IMR-90 (cell line): ENCODE measurements around the gene UNC5B. TPM values are rescaled to one million over a fixed set of nuclear protein-coding genes. Genes with fewer than 3 reads are reported as not detected.

Source experiments
- ATAC-seq: fragments of 200-7000 bp; cut with Tn5 transposase; 2 replicates; pipeline ENCODE4 v1.9.1; 2020; ENCODE audit warnings: low read depth, mild to moderate bottlenecking, moderate library complexity
- BruUV-seq: library from RNA; stranded (reverse); fragments of 400-500 nt; replicated peaks from 2 replicates; lab custom pipeline; 2021; lab: Mats Ljungman, UMichigan
- CTCF ChIA-PET: fragments of 300-600 bp; formaldehyde crosslinking; extraction: SDS; loops from one replicate; lab custom pipeline; 2021; ENCODE audit warnings: antibody characterized with exemption; lab: Yijun Ruan, JAX
- POLR2A ChIA-PET: fragments of 300-600 bp; sonication (Branson Sonifier 250); formaldehyde crosslinking; loops from one replicate; lab custom pipeline; 2022; ENCODE audit warnings: antibody characterized with exemption; ENCODE audit not compliant: unreplicated experiment; lab: Charles Lee
- DNase-seq: peaks from one replicate; pipeline ENCODE4 v3.0.0; 2013
- H2AFZ ChIP-seq: replicated peaks from 2 replicates; pipeline ENCODE3; 2013; ENCODE audit warnings: low read length, mild to moderate bottlenecking; ENCODE audit not compliant: poor library complexity
- H2AK5ac ChIP-seq: 2 replicates; pipeline ENCODE4 v1.6.1; 2013; ENCODE audit warnings: low read depth, low read length, inconsistent platforms
- H2AK9ac ChIP-seq: replicated peaks from 2 replicates; pipeline ENCODE3; 2013; ENCODE audit warnings: mild to moderate bottlenecking, low read depth, low read length, moderate library complexity; ENCODE audit not compliant: poor library complexity
- H2BK120ac ChIP-seq: 2 replicates; pipeline ENCODE4 v1.6.1; 2013; ENCODE audit warnings: low read depth, low read length, inconsistent platforms
- H2BK15ac ChIP-seq: 3 replicates; pipeline ENCODE4 v1.6.1; 2013; ENCODE audit warnings: low read depth, low read length, inconsistent platforms
- H2BK20ac ChIP-seq: 2 replicates; pipeline ENCODE4 v1.6.1; 2013; ENCODE audit warnings: low read depth, mild to moderate bottlenecking, inconsistent platforms, low read length, moderate library complexity
- H2BK5ac ChIP-seq: 2 replicates; pipeline ENCODE4 v1.6.1; 2013; ENCODE audit warnings: mild to moderate bottlenecking, low read depth, low read length, inconsistent platforms; ENCODE audit not compliant: poor library complexity, severe bottlenecking
- H3K14ac ChIP-seq: replicated peaks from 2 replicates; pipeline ENCODE4 v1.6.1; 2013; ENCODE audit warnings: low read depth, low read length, inconsistent platforms
- H3K18ac ChIP-seq: 2 replicates; pipeline ENCODE4 v1.6.1; 2013; ENCODE audit warnings: low read depth, low read length, control low read depth
- H3K23ac ChIP-seq: 2 replicates; pipeline ENCODE4 v1.6.1; 2013; ENCODE audit warnings: low read depth, low read length, inconsistent platforms
- H3K27ac ChIP-seq: 2 replicates; pipeline ENCODE4 v1.5.1; 2013; ENCODE audit warnings: mild to moderate bottlenecking, control low read depth, low read length; ENCODE audit not compliant: insufficient read depth
- H3K27me3 ChIP-seq: 2 replicates; pipeline ENCODE4 v1.6.1; 2013; ENCODE audit warnings: low read length; ENCODE audit not compliant: control insufficient read depth, insufficient read depth
- H3K36me3 ChIP-seq: 2 replicates; pipeline ENCODE4 v1.6.1; 2013; ENCODE audit warnings: low read length, mixed read lengths; ENCODE audit not compliant: control insufficient read depth, insufficient read depth
- H3K4ac ChIP-seq: 2 replicates; pipeline ENCODE4 v1.6.1; 2013; ENCODE audit warnings: low read depth, low read length, inconsistent platforms
- H3K4me1 ChIP-seq: 2 replicates; pipeline ENCODE4 v1.6.1; 2013; ENCODE audit warnings: low read length, mixed read lengths; ENCODE audit not compliant: control insufficient read depth, insufficient read depth
- H3K4me2 ChIP-seq: 2 replicates; pipeline ENCODE4 v1.6.1; 2013; ENCODE audit warnings: low read depth, mild to moderate bottlenecking, control low read depth, low read length, moderate library complexity
- H3K4me3 ChIP-seq: 2 replicates; pipeline ENCODE4 v1.5.1; 2013; ENCODE audit warnings: low read depth, mild to moderate bottlenecking, control low read depth, low read length, moderate library complexity; ENCODE audit not compliant: insufficient read depth
- H3K56ac ChIP-seq: 2 replicates; pipeline ENCODE4 v1.6.1; 2013; ENCODE audit warnings: low read length, inconsistent platforms; ENCODE audit not compliant: insufficient read depth; ENCODE audit errors: extremely low read depth
- H3K79me1 ChIP-seq, 2 experiments: 2 replicates each; pipeline ENCODE4 v1.6.1; 2013; ENCODE audit warnings: low read length in 2 of 2, inconsistent platforms in 1 of 2, low read depth in 1 of 2
- H3K9ac ChIP-seq: 2 replicates; pipeline ENCODE4 v1.6.1; 2013; ENCODE audit warnings: low read depth, low read length, control low read depth
- H3K9me1 ChIP-seq: 2 replicates; pipeline ENCODE4 v1.6.1; 2013; ENCODE audit warnings: low read length, inconsistent platforms; ENCODE audit not compliant: insufficient read depth
- H3K9me3 ChIP-seq: 2 replicates; pipeline ENCODE4 v1.6.1; 2013; ENCODE audit warnings: low read length; ENCODE audit not compliant: control insufficient read depth, insufficient read depth
- H4K20me1 ChIP-seq: 2 replicates; pipeline ENCODE4 v1.6.1; 2013; ENCODE audit warnings: low read length, inconsistent platforms; ENCODE audit not compliant: insufficient read depth
- H4K5ac ChIP-seq: 2 replicates; pipeline ENCODE4 v1.6.1; 2013; ENCODE audit warnings: mild to moderate bottlenecking, low read depth, low read length, control low read depth
- H4K8ac ChIP-seq, 2 experiments: 2 replicates each; pipeline ENCODE4 v1.6.1; 2013; ENCODE audit warnings: low read depth in 2 of 2, low read length in 2 of 2, control low read depth in 1 of 2, inconsistent platforms in 1 of 2
- H4K91ac ChIP-seq: 2 replicates; pipeline ENCODE4 v1.6.1; 2013; ENCODE audit warnings: low read depth, low read length, inconsistent platforms; ENCODE audit not compliant: insufficient read depth
- BHLHE40 ChIP-seq: fragments of 150-350 bp; IDR thresholded peaks from 2 replicates; pipeline ENCODE4 v1.6.1; 2016; ENCODE audit warnings: mild to moderate bottlenecking, low read depth, low read length
- CEBPB ChIP-seq: IDR thresholded peaks from 2 replicates; pipeline ENCODE4 v1.6.1; 2012; ENCODE audit warnings: low read depth, low read length, improper control_type of control experiment
- CHD1 ChIP-seq: IDR thresholded peaks from 2 replicates; pipeline ENCODE4 v1.6.1; 2012; ENCODE audit warnings: low read depth, low read length, improper control_type of control experiment
- FOS ChIP-seq: fragments of 150-350 bp; IDR thresholded peaks from 2 replicates; pipeline ENCODE4 v1.6.1; 2016; ENCODE audit warnings: low read depth, low read length
- MAFK ChIP-seq: IDR thresholded peaks from 2 replicates; pipeline ENCODE4 v1.6.1; 2012; ENCODE audit warnings: low read depth, low read length, improper control_type of control experiment
- MXI1 ChIP-seq: IDR thresholded peaks from 2 replicates; pipeline ENCODE4 v1.6.1; 2012; ENCODE audit warnings: low read depth, mild to moderate bottlenecking, low read length, moderate library complexity, borderline replicate concordance
- NFE2L2 ChIP-seq: fragments of 150-350 bp; IDR thresholded peaks from 2 replicates; pipeline ENCODE4 v1.6.1; 2016; ENCODE audit warnings: low read depth, mild to moderate bottlenecking, low read length
- POLR2A ChIP-seq: IDR thresholded peaks from 2 replicates; pipeline ENCODE4 v1.6.1; 2012; ENCODE audit warnings: mild to moderate bottlenecking, low read depth, low read length
- RAD21 ChIP-seq: IDR thresholded peaks from 2 replicates; pipeline ENCODE4 v1.6.1; 2012; ENCODE audit warnings: low read length, improper control_type of control experiment
- RCOR1 ChIP-seq: IDR thresholded peaks from 2 replicates; pipeline ENCODE4 v1.6.1; 2012; ENCODE audit warnings: mild to moderate bottlenecking, low read length, improper control_type of control experiment; ENCODE audit not compliant: insufficient replicate concordance
- RFX5 ChIP-seq: IDR thresholded peaks from 2 replicates; pipeline ENCODE4 v1.8.0; 2012; ENCODE audit warnings: low read depth, mild to moderate bottlenecking, low read length, moderate library complexity
- USF2 ChIP-seq: fragments of 150-350 bp; IDR thresholded peaks from 2 replicates; pipeline ENCODE4 v1.6.1; 2017; ENCODE audit warnings: mild to moderate bottlenecking, antibody characterized with exemption, low read length, low read depth
- WGBS, 2 experiments: methylation state at CpG; one replicate each; pipeline versions ENCODE4 v1.1.5 to v1.1.7; 2013; ENCODE audit warnings: missing lambda C conversion rate in 2 of 2; ENCODE audit not compliant: insufficient read length in 1 of 2; ENCODE audit errors: extremely low coverage in 2 of 2; 5-methylcytosine and 5-hydroxymethylcytosine counted together
- dilution Hi-C: fragments of 300-500 bp; cut with HindIII; formaldehyde crosslinking; loops from one replicate; pipeline ENCODE4 v1.14.3; 2018; ENCODE audit warnings: low sequenced_read_pairs; ENCODE audit not compliant: unreplicated experiment
- in situ Hi-C: fragments of 300-500 bp; cut with MboI; formaldehyde crosslinking; loops from 3 replicates; pipeline ENCODE4 v1.14.3; 2019; ENCODE audit warnings: low sequenced_read_pairs, inconsistent platforms, mixed read lengths
- intact Hi-C: fragments of 100-400 bp; cut with micrococcal nuclease; formaldehyde crosslinking; loops from 2 replicates; pipeline ENCODE4 v1.10.0; 2022
- polyA plus RNA-seq, 3 experiments: library from polyadenylated mRNA; depleted of rRNA; stranded (reverse); fragments of >200 nt; gene quantifications; 2 replicates each; pipeline ENCODE4 v1.2.3, GENCODE V29; 2012; ENCODE audit warnings: low replicate concordance in 1 of 3
- total RNA-seq: library from RNA; depleted of rRNA; stranded (reverse); fragments of >200 nt; gene quantifications from 2 replicates; pipeline ENCODE4 v1.2.3, GENCODE V29; 2012
- TF ChIP-seq, protein P1 (sequence below): conservative IDR thresholded peaks from 2 replicates; pipeline ENCODE4 v1.5.1; 2012; ENCODE audit warnings: mild to moderate bottlenecking, low read depth, low read length, improper control_type of control experiment

Gene UNC5B
- total and polyA plus RNA-seq, 2 of the 4 experiments (the other 2 are of a cell fraction), result 1.6 to 4.2 TPM

GRCh38 chr10:71245420-71246325 lies 33.3 kb downstream of the UNC5B start:
- H4K5ac ChIP-seq, result peak overlapping the region; percentile 85
- H3K56ac ChIP-seq, result peak overlapping the region; percentile 73; the same call in 1 of the 2 replicates
- peak overlapping the region; percentile 95; the same call in 1 of the 3 replicates for H2BK15ac ChIP-seq
- H2AFZ ChIP-seq, result peak overlapping the region; percentile 24
- H3K27me3 ChIP-seq, result no peaks in the 10 kb centered on the region
- H2BK20ac ChIP-seq, result peak overlapping the region; percentile 98
- H3K9me3 ChIP-seq, result no peaks in the 10 kb centered on the region
- peak overlapping the region; percentile 92; the same call in 1 of the 2 replicates for H3K27ac ChIP-seq
- POLR2A ChIA-PET, result interaction anchor here (1.8 kb wide), 1 partner anchor 10 kb away, joined by 7 read pairs; no protein-coding TSS in a partner anchor
- peak overlapping the region; percentile 58 for H2BK5ac ChIP-seq
- 88% methylated on average over 8 of the region's 21 CpGs; no CpG with 5 or more reads in 1 of the 2 experiments for WGBS, 2 experiments
- dilution Hi-C loops, result no loop called here
- H2BK120ac ChIP-seq, result peak overlapping the region; percentile 99
- intact Hi-C loops, result no loop called here
- CTCF ChIA-PET, result interaction anchor here (1.1 to 1.4 kb wide), 5 partner anchors 10 to 319 kb away, joined by 3 to 5 read pairs (median 4); no protein-coding TSS in a partner anchor
- H2AK9ac ChIP-seq, result peak overlapping the region; percentile 73
- ATAC-seq, result no peak
- H3K14ac ChIP-seq, result peak overlapping the region; percentile 85
- no peak overlapping the region for H3K4me2 ChIP-seq
- H4K20me1 ChIP-seq, result peaks cover 11% of the 10 kb centered on the region; the same call in 1 of the 2 replicates
- H3K23ac ChIP-seq, result peak overlapping the region; percentile 89
- BruUV-seq, result no TSS peak
- peak overlapping the region; percentile 90 for H3K18ac ChIP-seq
- in situ Hi-C loops, result no loop called here
- H3K79me1 ChIP-seq, result peaks cover 0 to 21% of the 10 kb centered on the region in 2 experiments; a peak in 2 of 4 replicates
- peak overlapping the region; percentile 39; the same call in 1 of the 2 replicates for H3K9ac ChIP-seq
- peaks cover 34% of the 10 kb centered on the region for H3K4me1 ChIP-seq
- H2AK5ac ChIP-seq, result peak overlapping the region; percentile 99
- no peaks in the 10 kb centered on the region for H3K36me3 ChIP-seq
- peak overlapping the region; percentile 54 to 89; a peak in 3 of 4 replicates for H4K8ac ChIP-seq
- peaks cover 29% of the 10 kb centered on the region for H3K9me1 ChIP-seq
- H4K91ac ChIP-seq, result peak overlapping the region; percentile 93
- H3K4ac ChIP-seq, result peak overlapping the region; percentile 99
- no peak for DNase-seq
- H3K4me3 ChIP-seq, result no peak overlapping the region
- TF ChIP-seq USF2 (no peak), BHLHE40 (no peak), RAD21 (no peak), RCOR1 (no peak), NFE2L2 (no peak), POLR2A (no peak), RFX5 (no peak), MAFK (no peak), FOS (no peak), CHD1 (no peak), MXI1 (no peak), CEBPB (no peak)
- TF ChIP-seq, protein P1, sequence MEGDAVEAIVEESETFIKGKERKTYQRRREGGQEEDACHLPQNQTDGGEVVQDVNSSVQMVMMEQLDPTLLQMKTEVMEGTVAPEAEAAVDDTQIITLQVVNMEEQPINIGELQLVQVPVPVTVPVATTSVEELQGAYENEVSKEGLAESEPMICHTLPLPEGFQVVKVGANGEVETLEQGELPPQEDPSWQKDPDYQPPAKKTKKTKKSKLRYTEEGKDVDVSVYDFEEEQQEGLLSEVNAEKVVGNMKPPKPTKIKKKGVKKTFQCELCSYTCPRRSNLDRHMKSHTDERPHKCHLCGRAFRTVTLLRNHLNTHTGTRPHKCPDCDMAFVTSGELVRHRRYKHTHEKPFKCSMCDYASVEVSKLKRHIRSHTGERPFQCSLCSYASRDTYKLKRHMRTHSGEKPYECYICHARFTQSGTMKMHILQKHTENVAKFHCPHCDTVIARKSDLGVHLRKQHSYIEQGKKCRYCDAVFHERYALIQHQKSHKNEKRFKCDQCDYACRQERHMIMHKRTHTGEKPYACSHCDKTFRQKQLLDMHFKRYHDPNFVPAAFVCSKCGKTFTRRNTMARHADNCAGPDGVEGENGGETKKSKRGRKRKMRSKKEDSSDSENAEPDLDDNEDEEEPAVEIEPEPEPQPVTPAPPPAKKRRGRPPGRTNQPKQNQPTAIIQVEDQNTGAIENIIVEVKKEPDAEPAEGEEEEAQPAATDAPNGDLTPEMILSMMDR, result no peak
